ENCODE results near the gene ZNF432.
"Not testable (repeated sequence)": the region's sequence is repeated elsewhere in the genome, so short reads cannot be mapped to it uniquely, and the experiment has no call there.

DNA sequence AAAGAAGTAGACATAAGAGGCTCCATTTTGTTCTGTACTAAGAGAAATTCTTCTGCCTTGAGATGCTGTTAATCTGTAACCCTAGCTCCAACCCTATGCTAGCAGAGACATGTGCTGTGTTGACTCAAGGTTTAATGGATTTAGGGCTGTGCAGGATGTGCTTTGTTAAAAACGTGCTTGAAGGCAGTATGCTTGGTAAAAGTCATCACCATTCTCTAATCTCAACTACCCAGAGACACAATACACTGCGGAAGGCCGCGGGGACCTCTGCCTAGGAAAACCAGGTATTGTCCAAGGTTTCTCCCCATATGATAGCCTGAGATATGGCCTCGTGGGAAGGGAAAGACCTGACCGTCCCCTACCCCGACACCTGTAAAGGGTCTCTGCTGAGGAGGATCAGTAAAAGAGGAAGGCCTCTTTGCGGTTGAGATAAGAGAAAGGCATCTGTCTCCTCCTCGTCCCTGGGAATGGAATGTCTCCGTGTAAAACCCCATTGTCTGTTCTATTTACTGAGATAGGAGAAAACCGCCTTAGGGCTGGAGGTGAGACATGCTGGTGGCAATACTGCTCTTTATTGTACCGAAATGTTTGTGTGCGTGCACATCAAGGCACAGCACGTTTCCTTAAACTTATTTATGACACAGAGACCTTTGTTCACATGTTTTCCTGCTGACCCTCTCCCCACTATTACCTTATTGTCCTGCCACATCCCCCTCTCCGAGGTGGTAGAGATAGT lies 22.2 kb downstream of the ZNF432 start:
- TF ChIP-seq CTCF, EP300, POLR2A, POLR2AphosphoS5 (IDR thresholded peaks at IDR 0.05): not testable (repeated sequence)
